Adrenal gland (tissue), 12 donors: Measurements from ENCODE around the gene HOXA10. TPM values are rescaled to one million over a fixed set of nuclear protein-coding genes. Genes with fewer than 3 reads are reported as not detected.

Experiments used
- DNase-seq, 7 donors: peaks; one replicate each; pipeline ENCODE4 v3.0.0-alpha.2; 2019 to 2020
- H3K27ac ChIP-seq, 5 donors: fragments of 200-600 bp; sonication (generic) in 4 of 5; 1 replicate in 3 of 5; 2 replicates in 2 of 5; pipeline versions ENCODE4 v1.5.1 to v1.8.0; 2016 to 2020; ENCODE audit warnings: mild to moderate bottlenecking in 1 of 5
- H3K27me3 ChIP-seq: fragments of 200-600 bp; 2 replicates; pipeline ENCODE4 v1.8.0; 2021
- H3K36me3 ChIP-seq, 2 donors: fragments of 200-600 bp; replicated peaks in 1 of 2; 1 replicate in 1 of 2; 2 replicates in 1 of 2; pipeline versions ENCODE4 v1.5.1 to v1.8.0; 2018 to 2022
- H3K4me1 ChIP-seq, 2 donors: fragments of 200-600 bp; replicated peaks in 1 of 2; 1 replicate in 1 of 2; 2 replicates in 1 of 2; pipeline versions ENCODE4 v1.5.1 to v1.8.0; 2018 to 2021
- H3K4me3 ChIP-seq, 4 donors: fragments of 200-600 bp; sonication (generic) in 3 of 4; one replicate each; pipeline ENCODE4 v1.5.1; 2016 to 2018
- H3K9me3 ChIP-seq, 3 donors: fragments of 200-600 bp; sonication (generic) in 1 of 3; replicated peaks in 1 of 3; 1 replicate in 2 of 3; 2 replicates in 1 of 3; pipeline versions ENCODE4 v1.5.1 to v1.8.0; 2016 to 2021
- CTCF ChIP-seq, 6 experiments: fragments of 450-650 bp in 4 of 6; fragments of 200-600 bp in 2 of 6; sonication (generic) in 1 of 6; IDR thresholded peaks; 1 replicate in 5 of 6; 2 replicates in 1 of 6; pipeline versions ENCODE4 v1.5.1 to v1.8.0; 2016 to 2021; ENCODE audit warnings: antibody characterized with exemption in 6 of 6, mild to moderate bottlenecking in 2 of 6, moderate library complexity in 1 of 6
- POLR2A ChIP-seq, 2 donors: fragments of 450-650 bp; IDR thresholded peaks; one replicate each; pipeline ENCODE4 v1.6.1; 2017; ENCODE audit warnings: antibody characterized with exemption in 2 of 2, mild to moderate bottlenecking in 2 of 2, moderate library complexity in 1 of 2
- WGBS, 4 donors: extraction: QIAGEN DNeasy Blood & Tissue Kit in 2 of 4; methylation state at CpG; one replicate each; pipeline versions ENCODE4 v1.1.5 to v1.1.7; 2013 to 2017; 5-methylcytosine and 5-hydroxymethylcytosine counted together
- intact Hi-C, 2 donors: fragments of 100-400 bp; cut with DNase I; formaldehyde crosslinking; loops; one replicate each; pipeline versions ENCODE4 v1.14.1 to v1.15.0; 2022 to 2023
- polyA plus RNA-seq, 3 donors: library from polyadenylated mRNA; stranded (reverse); fragments of 200-250 nt in 2 of 3; fragments of 350-450 nt in 1 of 3; fragmentation: Illumina TruSeq in 1 of 3; extraction: RNeasy Lipid Tissue Mini Kit (QIAGEN cat#74804) in 1 of 3; gene quantifications; one replicate each; pipeline ENCODE4 v1.2.3, GENCODE V29; 2013 to 2014
- total RNA-seq, 9 donors: library from RNA; depleted of rRNA in 4 of 9; stranded (reverse); fragments of >200 nt in 4 of 9; fragments of 120-200 nt in 1 of 9; fragmentation: NEBNext Ultra II Directional in 1 of 9; extraction: Animal tissue kit (Norgen Biotek cat#: 25700) in 1 of 9; gene quantifications; one replicate each; pipeline versions ENCODE4 v1.1.0 to v1.2.4, GENCODE V29; 2013 to 2023
- donor health status: healthy with polysubstance abuse.
- donor health status: Bipolar disorder and iron deficiency.
- donor health status: DM: yes; HTN: yes; CAD: no.
- donor health status: DM: no; HTN: no; CAD: no.
- donor health status: DM: no; HTN: no; CAD: no.
- donor health status: DM: yes; HTN: yes; CAD: no.

Gene HOXA10
- total and polyA plus RNA-seq, 12 donors, result 0.11 to 14.7 (median 11.3) TPM

- Histone ChIP-seq H3K4me3 (peak within 1 kb of the TSS in 2 of 4 donors; percentile 43 to 60), H3K9me3 (no peaks in the 10 kb centered on the region), H3K4me1 (peaks cover 3 to 21% of the 10 kb centered on the region in 2 donors), H3K27ac (peak within 1 kb of the TSS in 4 of 5 donors; percentile 5 to 74 (median 62)), H3K36me3 (no peaks in the 10 kb centered on the region), H3K27me3 (peaks cover 51% of the 10 kb centered on the region)
- DNase-seq, result peak; percentile 82 to 92 (median 87)
- peak in 1 of 2 donors; percentile 59 for TF ChIP-seq POLR2A (IDR thresholded peaks at IDR 0.05)
- no peak for TF ChIP-seq CTCF (IDR thresholded peaks at IDR 0.05)
- WGBS, 4 donors, result 3 to 6% (median 5%) methylated on average over 28 to 82 of the region's 82 CpGs
- intact Hi-C loops, result loop anchor here (10.0 kb wide), 3 partner anchors 791 to 1281 kb away; no protein-coding TSS in a partner anchor
Measured at GRCh38 chr7:27165089-27165995, 8.8 kb downstream of the HOXA10 start, which contains the start of gene HOXA9. TSS of gene HOXA9 (minus strand) at chr7:27165537. CDS start at chr7:27165457, 80 bp downstream.

- Histone ChIP-seq H3K27me3 (peaks cover 43% of the 10 kb centered on the region), H3K4me3 (peak overlapping the region in 2 of 4 donors; percentile 43 to 60), H3K9me3 (no peaks in the 10 kb centered on the region), H3K27ac (peak overlapping the region in 3 of 5 donors; percentile 5 to 74 (median 74)), H3K36me3 (no peaks in the 10 kb centered on the region), H3K4me1 (peaks cover 4 to 24% of the 10 kb centered on the region in 2 donors)
- intact Hi-C loops, result loop anchor here (5.0 to 10.0 kb wide), 4 partner anchors 790 to 1280 kb away; no protein-coding TSS in a partner anchor
- TF ChIP-seq CTCF (IDR thresholded peaks at IDR 0.05), result peak in 2 of 6 experiments; percentile 9 to 22
- no peak for TF ChIP-seq POLR2A (IDR thresholded peaks at IDR 0.05)
- DNase-seq, result peak in 2 of 7 donors; percentile 34 to 48
- WGBS, 4 donors, result 22 to 40% (median 23%) methylated on average over 23 to 47 of the region's 47 CpGs
Measured at GRCh38 chr7:27164367-27165088, 9.6 kb downstream of the HOXA10 start.

- TF ChIP-seq POLR2A (IDR thresholded peaks at IDR 0.05) (no peak), CTCF (IDR thresholded peaks at IDR 0.05) (no peak)
- peaks cover 4 to 24% of the 10 kb centered on the region in 2 donors for H3K4me1 ChIP-seq
- peak overlapping the region in 2 of 5 donors; percentile 74 for H3K27ac ChIP-seq
- H3K4me3 ChIP-seq, result peak overlapping the region in 2 of 4 donors; percentile 7 to 60
- intact Hi-C loops, result loop anchor here (5.0 to 10.0 kb wide), 4 partner anchors 789 to 1279 kb away; no protein-coding TSS in a partner anchor
- no peak for DNase-seq
- H3K36me3 ChIP-seq, result no peaks in the 10 kb centered on the region
- peaks cover 38% of the 10 kb centered on the region for H3K27me3 ChIP-seq
- no peaks in the 10 kb centered on the region for H3K9me3 ChIP-seq
- WGBS, 4 donors, result 52 to 61% (median 58%) methylated on average over 12 of the region's 12 CpGs
Measured at GRCh38 chr7:27164045-27164366, 10.1 kb downstream of the HOXA10 start.
